GM06990 (cell line): ENCODE results near the gene FARSA.

Experiments used
- DNase-seq: peaks from one replicate; pipeline ENCODE4 v3.0.0-alpha.2; 2011; ENCODE audit not compliant: insufficient read length; ENCODE audit errors: extremely low read depth
- H3K27me3 ChIP-seq: replicated peaks from 2 replicates; pipeline ENCODE4 v1.6.0; 2011; ENCODE audit warnings: low read length; ENCODE audit not compliant: control insufficient read depth, insufficient read depth
- H3K36me3 ChIP-seq: 2 replicates; pipeline ENCODE4 v1.5.1; 2011; ENCODE audit warnings: low read length; ENCODE audit not compliant: control insufficient read depth, insufficient read depth
- H3K4me3 ChIP-seq: replicated peaks from 2 replicates; pipeline ENCODE4 v1.5.1; 2011; ENCODE audit warnings: low read depth, mild to moderate bottlenecking, control low read depth, low read length
- CTCF ChIP-seq: IDR thresholded peaks from 2 replicates; pipeline ENCODE4 v1.5.1; 2011; ENCODE audit warnings: low read length, control low read depth, mild to moderate bottlenecking, inconsistent platforms; ENCODE audit not compliant: insufficient read depth, poor library complexity, severe bottlenecking

The FARSA gene

GRCh38 chr19:12907166-12907565 is 26.3 kb downstream of the FARSA start:
- H3K4me3 ChIP-seq: no peak overlapping the region
- no peak for TF ChIP-seq CTCF
- DNase-seq: no peak
- no peaks in the 10 kb centered on the region for H3K27me3 ChIP-seq
- no peaks in the 10 kb centered on the region for H3K36me3 ChIP-seq

- peaks cover 17% of the 10 kb centered on the region for H3K36me3 ChIP-seq
- DNase-seq: peak; percentile 61
- H3K27me3 ChIP-seq: no peaks in the 10 kb centered on the region
- TF ChIP-seq CTCF: no peak
- H3K4me3 ChIP-seq: no peak overlapping the region
Observed at GRCh38 chr19:12899891-12900518, 33.5 kb downstream of the FARSA start.

- no peak for DNase-seq
- Histone ChIP-seq H3K36me3 (peaks cover 22% of the 10 kb centered on the region), H3K4me3 (no peak overlapping the region), H3K27me3 (no peaks in the 10 kb centered on the region)
- TF ChIP-seq CTCF: no peak
Observed at GRCh38 chr19:12896460-12896859, 37.1 kb downstream of the FARSA start.

- no peak for DNase-seq
- Histone ChIP-seq H3K27me3 (no peaks in the 10 kb centered on the region), H3K36me3 (peaks cover 22% of the 10 kb centered on the region), H3K4me3 (no peak overlapping the region)
- no peak for TF ChIP-seq CTCF
Observed at GRCh38 chr19:12893582-12893981, 39.9 kb downstream of the FARSA start.

- no peak for DNase-seq
- Histone ChIP-seq H3K36me3 (peaks cover 10% of the 10 kb centered on the region), H3K27me3 (no peaks in the 10 kb centered on the region), H3K4me3 (peak overlapping the region; percentile 98)
- no peak for TF ChIP-seq CTCF
Observed at GRCh38 chr19:12891553-12892021, 41.9 kb downstream of the FARSA start.
